ENCODE data around the gene TMTC4.
A peak's percentile ranks its signal among the peaks of the same experiment; 100 is the strongest.
"Not testable (repeated sequence)": the region's sequence is repeated elsewhere in the genome, so short reads cannot be mapped to it uniquely, and the experiment has no call there.

The TMTC4 gene, protein sequence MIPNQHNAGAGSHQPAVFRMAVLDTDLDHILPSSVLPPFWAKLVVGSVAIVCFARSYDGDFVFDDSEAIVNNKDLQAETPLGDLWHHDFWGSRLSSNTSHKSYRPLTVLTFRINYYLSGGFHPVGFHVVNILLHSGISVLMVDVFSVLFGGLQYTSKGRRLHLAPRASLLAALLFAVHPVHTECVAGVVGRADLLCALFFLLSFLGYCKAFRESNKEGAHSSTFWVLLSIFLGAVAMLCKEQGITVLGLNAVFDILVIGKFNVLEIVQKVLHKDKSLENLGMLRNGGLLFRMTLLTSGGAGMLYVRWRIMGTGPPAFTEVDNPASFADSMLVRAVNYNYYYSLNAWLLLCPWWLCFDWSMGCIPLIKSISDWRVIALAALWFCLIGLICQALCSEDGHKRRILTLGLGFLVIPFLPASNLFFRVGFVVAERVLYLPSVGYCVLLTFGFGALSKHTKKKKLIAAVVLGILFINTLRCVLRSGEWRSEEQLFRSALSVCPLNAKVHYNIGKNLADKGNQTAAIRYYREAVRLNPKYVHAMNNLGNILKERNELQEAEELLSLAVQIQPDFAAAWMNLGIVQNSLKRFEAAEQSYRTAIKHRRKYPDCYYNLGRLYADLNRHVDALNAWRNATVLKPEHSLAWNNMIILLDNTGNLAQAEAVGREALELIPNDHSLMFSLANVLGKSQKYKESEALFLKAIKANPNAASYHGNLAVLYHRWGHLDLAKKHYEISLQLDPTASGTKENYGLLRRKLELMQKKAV

DNA sequence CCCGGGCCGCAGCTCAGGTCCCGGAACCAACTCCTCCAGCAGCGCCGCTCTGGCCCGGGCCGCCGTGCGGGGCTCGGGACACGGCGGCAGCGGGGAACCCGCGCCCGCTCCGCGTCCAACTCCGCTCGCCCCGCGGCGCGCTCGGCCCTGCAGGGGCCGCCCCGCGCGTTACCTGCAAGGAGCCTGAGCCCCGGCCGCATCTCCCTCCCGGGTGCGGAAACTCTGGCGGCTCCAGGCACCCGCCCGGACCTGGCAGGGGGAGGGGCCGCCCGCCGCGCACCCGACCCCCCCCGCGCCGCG, at the start of gene TMTC4:
Gene TMTC4, minus strand, starts transcription at position 224 of the 300 bp plus-strand sequence. CDS start 4,433 bp downstream, outside the sequence.
- no peak for DNase-seq

DNA sequence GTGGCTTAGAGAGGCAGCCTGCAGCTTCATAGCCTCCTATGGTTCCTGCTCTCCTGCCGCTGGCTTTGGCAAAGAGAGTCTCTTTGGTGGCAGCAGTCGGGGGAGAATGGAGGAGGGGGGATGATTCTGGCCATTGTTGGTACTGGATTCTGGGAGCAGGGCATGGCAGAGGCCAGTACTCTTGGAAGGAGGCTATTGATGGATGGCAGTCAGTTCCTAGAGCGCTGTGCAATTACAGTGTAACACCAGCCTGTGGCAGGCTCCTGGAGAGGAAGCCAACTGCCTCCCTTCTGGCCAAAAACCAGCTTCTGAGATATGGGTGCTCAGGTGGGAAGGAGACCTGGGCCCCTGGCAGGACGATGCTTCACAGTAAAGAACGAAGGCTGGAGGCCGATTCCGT, 47.9 kb upstream of the TMTC4 start:
- no peak for DNase-seq

DNA sequence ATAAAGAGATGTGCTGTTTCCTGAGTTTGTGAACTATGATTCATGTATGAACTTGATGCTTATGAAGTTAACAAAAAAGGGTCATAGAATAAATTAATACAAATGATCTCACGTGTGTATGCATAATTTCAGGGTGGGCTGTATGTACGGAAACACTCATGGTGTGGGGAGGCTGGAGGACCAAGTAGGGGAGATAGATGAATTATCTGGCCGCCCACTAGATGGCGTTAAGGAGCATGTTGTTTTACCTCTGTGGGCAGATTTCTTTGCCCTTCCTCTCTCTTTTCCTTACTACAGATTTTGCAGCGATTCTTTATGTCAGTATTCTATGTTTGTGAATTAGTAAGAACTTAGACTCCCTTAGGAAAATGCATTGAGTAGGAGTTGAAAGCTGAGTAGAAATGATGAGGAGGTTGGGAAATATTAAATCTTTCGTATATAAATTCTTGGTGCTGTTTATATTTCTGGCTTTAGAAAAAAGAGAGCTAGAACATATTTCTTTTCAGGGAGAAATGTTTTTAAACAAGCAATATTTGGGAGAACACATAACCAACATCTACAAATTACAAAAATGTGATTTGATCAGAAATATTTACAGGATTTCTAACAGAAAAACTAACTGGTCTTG, 47.4 kb upstream of the TMTC4 start:
- peak; percentile 15 for DNase-seq

DNA sequence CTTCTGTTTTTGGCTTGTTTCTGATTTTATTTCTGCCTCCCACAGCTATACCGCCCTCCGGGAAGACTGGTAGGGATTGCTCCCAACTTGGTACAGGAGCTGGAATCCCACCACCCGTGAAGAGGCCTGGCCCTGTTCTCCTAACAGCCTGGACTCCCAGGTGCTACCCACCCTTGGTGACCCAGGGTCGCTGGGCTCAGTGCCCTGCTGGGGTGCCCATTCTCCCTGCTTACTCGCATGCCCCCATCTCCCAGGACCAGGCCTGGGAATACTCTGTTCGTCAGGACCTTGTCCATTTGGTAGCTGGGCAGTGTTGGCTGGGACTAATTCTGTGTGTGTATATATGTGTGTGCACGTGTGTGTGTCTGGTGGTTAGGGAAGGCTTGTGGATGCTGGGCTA, 41.0 kb upstream of the TMTC4 start:
- DNase-seq, result no peak

DNA sequence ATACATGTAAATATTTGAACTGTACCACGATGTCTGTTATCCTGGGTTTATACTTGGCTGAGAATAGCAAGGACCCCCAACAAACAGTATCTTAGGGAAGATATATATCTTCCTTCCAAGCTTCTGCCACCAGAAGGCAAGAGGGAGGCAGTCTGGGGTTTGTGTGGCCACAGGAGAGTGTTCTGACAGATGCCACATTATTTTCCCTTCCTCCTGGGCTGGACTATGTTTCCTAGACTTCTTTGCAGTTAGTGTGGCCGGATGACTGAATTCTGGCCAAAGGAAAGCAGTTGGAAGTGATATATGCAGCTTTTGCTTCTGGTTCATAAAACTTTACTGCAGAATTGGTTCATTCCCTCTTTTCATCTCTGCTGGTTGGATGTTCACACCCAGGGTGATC, 39.9 kb upstream of the TMTC4 start:
- DNase-seq, result no peak

DNA sequence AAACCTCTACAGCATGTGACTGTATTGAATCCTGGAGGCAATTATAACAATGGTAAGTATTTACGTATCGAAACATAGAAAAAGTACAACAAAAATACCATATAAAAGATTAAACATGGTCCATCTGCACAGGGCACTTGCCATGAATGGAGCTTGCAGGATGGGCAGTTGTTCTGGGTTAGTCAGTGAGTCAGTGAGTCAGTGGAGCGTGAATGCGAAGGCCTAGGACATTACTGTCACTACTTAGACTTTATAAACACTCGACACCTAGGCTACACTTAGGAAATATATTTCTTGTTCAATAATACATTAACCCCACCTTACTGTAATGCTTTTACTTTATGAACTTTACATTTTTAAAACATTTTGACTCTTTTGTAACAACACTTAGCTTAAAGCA, 35.6 kb upstream of the TMTC4 start:
- no peak for DNase-seq

DNA sequence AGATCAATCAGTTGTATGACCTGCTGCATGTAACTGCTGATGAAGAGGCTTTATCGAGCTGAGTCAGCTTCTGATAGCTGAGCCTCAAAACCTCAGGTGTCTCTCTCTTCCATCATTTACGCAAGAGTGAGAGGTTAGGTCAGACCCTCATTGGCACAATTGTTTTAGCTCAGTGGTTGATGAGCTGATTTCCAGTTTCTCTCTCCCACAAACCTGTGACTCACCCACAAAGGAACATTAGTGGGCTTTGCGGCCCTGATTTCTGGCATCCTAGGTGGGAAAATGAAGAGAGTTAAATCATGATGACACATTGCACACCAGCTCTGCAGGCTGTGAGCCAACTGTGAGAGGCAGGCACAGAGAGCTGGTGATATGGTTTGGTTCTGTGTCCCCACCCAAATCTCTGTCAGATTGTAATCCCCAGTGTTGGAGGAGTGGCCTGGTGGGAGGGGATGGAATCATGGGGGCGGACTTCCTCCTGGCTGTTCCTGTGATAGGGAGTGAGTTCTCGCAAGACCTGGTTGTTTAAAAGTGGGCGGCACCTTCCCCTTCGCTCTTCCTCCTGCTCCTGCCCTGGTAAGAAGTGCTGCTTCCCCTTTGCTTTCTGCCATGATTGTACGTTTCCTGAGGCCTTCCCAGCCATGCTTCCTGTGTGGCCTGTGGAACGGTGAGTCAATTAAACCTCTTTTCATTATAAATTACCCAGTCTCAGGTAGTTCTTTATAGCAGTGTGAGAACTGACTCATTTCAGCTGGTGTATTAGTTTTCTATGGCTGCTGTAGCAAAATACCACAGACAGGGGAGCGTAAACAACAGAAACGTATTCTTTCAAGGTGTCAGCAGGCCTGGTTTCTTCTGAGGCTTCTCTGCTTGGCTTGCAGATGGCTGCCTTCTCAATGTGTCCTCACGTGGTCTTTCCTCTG, 33.5 kb upstream of the TMTC4 start:
- DNase-seq, result no peak

DNA sequence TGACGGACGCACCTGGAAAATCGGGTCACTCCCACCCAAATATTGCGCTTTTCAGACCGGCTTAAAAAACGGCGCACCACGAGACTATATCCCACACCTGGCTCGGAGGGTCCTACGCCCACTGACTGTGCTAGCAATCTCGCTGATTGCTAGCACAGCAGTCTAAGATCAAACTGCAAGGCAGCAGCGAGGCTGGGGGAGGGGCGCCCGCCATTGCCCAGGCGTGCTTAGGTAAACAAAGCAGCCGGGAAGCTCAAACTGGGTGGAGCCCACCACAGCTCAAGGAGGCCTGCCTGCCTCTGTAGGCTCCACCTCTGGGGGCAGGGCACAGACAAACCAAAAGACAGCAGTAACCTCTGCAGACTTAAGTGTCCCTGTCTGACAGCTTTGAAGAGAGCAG, 23.7 kb upstream of the TMTC4 start:
- not testable (repeated sequence) for DNase-seq

DNA sequence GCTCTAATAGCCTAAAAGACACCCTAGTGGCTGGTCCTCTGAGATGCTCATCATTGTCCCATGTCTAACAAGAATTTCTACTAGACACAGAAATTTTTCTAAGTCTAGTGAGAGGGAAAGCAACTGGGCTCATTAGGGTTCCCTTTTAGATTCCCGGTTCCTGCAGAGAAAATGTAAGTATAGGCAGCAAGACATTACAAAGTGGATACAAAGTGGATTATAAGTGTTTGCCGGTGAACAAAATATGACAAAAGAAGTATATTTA, 20.8 kb upstream of the TMTC4 start:
- no peak for DNase-seq

DNA sequence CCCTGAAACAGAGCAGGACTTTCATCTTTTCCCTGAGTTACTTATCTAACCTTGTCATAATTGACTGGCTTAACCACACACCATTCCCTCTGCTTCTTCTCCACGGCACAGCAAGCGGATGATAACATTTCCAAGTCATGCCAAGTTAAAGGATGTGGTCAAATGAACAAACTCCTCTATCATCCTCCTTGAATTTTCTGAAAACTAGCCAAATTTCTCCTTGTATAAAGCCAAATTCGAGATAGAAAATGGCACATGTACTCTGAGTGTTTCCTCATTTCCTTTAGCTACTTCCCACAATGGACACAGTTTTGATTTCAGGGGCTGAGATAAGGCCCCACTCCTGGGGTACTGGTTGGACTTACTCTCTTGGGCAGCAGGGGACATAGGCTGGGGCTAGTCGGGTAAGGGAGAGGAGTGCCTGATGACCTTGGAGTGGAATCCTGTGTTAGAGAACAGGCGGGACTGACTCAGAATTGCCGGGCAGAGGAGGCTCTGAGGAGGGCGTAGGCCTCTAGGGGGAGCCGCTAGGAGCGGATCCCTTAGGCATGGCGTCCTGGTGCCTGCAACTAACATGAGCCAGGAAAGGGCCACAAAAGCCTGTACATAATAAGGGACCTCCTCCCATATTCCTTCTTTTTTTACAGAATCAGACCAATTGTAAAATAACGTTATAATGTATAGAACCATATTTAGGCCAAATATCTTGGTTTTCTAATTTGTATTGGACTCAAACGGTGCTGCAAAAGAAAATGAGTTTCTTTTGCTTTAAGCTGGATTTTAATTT, 20.3 kb upstream of the TMTC4 start:
- no peak for DNase-seq

DNA sequence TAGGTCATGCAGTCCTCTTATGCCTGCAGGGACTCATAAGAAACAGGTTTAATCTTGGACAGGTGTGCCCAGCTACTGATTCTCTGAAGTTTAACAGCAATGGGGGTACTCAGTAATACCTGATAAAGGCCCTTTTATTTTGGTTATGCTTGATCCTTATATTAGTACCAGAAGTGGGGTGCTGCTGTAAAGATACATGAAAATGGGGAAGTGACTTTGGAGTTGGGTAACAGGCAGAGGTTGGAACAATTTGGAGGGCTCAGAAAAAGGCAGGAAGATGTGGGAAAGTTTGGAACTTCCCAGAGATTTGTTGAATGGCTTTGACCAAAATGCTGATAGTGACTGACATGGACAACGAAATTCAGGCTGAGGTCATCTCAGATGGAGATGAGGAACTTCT, 14.6 kb upstream of the TMTC4 start:
- DNase-seq, result no peak

DNA sequence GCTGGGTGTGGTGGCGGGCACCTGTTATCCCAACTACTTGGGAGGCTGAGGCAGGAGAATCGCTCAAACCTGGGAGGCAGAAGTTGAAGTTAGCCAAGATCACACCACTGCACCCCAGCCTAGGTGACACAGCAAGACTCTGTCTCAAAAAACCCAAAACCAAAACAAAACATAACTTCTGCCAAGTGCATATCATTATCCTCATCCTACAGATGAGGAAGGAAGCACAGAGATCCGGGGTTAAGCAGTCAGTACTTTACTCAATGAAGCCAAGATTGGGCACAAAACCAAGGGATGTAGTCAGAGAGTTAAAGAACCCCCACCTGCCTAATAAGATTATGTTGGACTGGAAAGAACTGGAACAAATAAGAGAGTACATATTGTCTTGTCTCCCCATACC, 5.5 kb upstream of the TMTC4 start:
- DNase-seq, result no peak

DNA sequence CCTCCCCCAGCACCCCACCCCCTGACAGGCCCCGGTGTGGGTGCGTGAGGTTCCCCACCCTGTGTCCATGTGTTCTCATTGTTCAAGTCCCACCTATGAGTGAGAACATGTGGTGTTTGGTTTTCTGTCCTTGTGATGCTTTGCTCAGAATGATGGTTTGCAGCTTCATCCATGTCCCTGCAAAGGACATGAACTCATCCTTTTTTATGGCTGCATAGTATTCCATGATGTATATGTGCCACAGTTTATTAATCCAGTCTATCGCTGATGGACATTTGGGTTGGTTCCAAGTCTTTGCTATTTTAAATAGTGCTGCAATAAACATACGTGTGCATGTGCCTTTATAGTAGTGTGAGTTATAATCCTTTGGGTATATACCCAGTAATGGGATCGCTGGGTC, 2.5 kb upstream of the TMTC4 start:
- DNase-seq, result not testable (repeated sequence)

DNA sequence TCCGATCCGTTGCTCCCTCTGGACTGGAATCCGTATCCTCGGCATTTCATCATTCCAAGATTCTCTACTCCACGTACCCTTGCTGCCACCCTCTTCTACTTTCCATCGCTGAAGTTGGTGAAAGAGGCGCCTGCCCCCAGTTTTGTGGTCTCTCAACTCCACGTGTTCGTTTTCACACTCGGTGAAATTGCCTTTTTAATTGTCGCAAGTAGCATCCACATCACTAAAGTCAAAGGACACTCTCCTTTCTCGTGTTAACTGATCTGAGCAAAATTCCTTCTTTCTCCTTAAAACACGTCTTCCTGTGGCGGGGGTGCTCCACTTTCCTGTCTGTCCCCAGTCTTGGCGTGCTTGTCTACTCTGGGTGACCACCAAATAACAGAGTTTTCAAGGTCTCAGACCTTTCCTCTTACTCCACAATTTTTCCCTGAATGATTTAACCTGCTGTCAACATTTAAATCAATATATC, 1.1 kb upstream of the TMTC4 start:
- no peak for DNase-seq

DNA sequence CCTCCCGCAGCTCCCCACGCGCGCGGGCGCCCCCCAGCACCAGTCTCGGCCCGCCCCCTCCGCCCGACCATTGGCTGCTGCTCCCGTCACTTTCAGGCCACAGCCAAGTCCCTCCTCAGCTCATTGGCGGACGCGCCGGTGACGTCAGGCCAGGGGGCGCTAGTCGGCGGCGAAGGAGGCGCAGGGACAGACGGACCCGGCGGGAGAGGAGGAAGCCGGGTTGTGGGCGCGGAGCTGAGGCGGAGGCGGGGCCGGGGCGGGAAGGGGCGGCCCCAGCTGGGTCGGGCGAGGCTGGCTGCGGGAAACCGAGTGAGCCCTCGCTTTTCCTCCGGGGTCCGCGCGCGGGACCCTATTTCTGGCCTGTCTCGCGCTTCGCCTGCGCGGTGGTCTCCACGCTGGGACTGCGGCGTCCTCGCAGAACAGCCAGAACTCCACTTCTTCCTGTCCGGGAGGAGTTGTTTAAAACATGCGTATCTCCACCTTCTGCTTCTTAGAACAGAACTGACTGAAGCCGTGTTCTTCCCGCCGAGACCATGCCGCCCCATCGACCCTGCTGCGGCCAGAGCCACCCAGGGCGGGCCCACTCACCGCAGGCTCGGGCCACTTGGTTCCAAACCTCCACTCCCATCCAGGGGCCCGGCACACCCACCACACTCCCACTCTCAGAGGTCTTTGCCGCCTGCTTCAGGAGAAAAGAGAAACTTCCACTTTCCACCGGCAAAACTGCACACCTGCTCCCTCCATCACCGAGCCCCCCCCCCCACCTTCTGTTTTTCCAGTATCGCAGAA, 471 bp upstream of the TMTC4 start:
- peak; percentile 75 for DNase-seq

DNA sequence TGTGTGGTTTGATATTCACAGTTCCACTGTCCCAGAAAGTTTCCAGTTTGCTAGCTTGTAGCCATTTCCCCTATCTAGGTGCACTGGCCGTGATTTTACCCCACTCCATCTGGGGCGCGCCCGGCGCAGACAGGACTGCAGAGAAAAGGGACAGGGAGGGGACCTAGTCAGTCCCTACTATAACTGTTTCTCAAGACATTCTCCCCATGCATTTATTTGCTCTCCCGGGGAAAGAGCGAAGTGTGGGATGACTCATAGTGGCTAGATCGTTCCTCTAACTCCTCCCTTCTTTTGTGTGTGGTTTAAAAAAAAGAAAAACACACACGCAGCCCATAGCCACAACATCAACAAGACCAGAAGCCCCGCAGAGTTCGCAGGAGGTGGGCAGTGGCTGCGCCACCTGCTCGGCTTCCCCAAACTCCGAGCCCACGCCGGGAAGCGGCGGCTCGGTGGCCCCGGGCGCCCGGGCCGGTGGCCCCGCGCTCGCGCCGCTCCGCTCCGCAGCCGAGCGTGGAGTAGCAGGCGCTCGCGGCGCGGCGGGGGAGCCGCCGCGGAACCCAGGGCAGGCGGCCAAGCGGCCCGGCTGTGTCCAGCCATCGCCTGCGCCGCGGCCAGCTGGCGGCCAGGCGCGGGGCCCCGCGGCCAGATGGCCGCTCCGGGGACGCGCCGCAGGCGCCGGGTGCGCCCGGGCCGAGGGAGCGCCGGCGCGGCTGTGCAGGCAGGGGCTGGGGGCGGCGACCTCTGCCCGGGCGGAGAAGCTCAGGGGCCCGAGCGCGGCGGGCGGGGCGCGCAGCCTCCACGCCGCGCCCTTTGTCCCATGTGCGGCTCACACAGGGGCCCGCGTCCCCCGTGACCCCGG, 653 bp downstream of the TMTC4 start:
- DNase-seq, result no peak

DNA sequence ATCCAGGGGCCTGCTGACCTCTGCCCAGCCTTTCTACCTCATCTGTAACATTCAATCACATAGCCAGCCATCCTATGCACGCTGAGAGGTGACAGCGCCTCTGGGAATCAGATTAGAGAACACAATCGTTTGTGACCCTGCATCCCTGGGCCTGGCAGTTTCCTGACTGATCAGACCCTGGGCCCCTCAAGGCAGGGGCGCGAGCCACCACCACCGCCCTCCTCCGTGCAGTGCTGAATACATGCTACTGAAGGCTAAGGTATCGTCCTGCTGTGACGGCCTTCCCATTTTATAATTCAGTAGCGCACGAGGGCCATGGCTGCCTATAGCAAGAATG, 1.3 kb downstream of the TMTC4 start:
- no peak for DNase-seq

DNA sequence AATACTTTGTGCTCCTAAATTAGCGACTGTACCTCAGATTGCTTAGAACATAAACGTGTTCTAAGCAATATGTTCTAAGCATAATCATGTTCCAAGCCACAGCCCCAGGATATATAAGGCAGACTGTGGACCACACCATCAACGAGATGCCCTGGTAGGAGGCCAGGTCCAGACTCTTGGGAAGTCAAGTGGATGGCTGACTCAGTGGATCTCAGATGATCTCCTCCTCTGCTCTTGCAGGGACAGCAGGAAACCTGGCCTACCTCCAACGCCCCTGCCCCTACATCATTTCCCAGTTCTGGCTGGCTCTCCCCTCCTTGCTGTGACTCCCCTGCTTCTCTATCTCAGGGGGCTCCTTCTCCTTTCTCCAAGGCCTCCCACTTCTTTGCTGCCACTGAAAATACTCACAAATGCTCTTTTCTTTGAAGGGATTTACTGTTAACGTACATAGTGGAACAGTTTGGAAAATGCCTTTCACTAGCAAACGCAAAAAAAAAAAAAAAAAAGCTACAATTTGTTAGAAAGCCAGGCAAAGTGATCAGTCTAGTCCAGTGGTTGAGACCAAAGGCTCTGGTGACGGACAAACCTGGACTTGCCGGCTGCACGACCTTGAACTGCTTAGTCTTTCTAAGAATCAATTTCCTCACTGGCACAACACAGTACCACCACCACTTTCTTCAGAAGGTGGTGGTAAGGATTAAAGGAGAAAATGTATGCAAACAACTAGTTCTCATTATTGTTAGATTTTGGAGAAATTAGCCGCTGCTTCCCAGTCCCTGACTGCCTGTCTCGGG, 3.0 kb downstream of the TMTC4 start:
- DNase-seq, result no peak

DNA sequence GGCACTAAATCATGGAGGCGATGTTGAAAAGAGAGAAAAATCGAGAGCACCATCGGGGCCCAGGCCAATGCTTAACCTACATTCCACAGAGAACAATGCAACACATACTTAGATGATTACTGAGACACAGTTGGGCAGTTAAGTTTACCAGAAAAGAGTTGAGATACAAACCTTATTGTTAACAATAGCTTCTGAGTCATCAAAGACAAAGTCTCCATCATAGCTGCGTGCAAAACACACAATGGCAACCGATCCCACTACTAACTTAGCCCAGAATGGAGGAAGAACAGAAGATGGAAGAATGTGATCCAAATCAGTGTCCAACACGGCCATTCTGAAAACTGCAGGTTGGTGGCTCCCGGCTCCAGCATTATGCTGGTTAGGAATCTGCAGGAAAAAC, 6.2 kb downstream of the TMTC4 start:
- no peak for DNase-seq

DNA sequence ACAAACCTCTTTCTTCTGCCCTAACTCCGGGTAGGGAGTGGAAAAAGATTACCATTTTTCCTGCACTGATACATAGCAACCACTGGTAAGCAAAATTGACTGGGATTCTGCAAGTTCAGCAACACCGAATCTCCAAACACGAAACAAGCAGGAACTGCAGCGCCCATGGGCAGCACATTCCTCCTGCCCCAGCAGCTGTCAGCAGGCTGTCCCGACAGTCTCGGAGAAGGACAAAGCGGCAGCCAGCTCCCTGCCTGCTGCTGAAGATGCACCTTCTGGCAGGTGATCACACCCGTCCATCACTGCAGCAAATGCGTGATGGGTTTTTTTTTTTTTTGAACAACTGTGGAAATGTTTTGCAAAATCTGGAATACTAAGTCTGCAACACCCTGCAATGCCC, 6.7 kb downstream of the TMTC4 start:
- DNase-seq, result no peak

Measured in NCI-H2029 (cell line).